ENCODE data around the gene PVALB.

Gene PVALB

DNA sequence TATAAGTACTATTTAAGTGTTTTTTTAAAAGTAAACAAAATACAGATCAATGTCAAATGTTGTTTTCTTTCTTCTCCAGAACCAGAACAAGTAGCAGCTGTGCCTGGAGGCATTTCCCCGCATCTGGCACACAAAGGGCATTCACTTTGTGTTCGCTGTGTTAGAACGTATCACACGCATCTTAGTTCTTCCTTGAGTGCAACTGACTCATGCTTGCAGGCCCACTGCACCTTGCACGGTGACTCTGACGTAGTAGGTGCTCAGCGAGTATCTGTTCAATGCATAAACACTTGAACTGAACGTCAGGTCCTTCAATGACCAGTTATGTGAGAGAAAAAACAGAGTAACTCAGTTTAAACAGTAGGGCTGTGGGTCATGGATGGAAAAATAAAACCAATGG is 44.4 kb downstream of the PVALB start:
- H3K27ac ChIP-seq: no peak overlapping the region
- TF ChIP-seq, protein P1, sequence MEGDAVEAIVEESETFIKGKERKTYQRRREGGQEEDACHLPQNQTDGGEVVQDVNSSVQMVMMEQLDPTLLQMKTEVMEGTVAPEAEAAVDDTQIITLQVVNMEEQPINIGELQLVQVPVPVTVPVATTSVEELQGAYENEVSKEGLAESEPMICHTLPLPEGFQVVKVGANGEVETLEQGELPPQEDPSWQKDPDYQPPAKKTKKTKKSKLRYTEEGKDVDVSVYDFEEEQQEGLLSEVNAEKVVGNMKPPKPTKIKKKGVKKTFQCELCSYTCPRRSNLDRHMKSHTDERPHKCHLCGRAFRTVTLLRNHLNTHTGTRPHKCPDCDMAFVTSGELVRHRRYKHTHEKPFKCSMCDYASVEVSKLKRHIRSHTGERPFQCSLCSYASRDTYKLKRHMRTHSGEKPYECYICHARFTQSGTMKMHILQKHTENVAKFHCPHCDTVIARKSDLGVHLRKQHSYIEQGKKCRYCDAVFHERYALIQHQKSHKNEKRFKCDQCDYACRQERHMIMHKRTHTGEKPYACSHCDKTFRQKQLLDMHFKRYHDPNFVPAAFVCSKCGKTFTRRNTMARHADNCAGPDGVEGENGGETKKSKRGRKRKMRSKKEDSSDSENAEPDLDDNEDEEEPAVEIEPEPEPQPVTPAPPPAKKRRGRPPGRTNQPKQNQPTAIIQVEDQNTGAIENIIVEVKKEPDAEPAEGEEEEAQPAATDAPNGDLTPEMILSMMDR (IDR thresholded peaks at IDR 0.05): no peak
- TF ChIP-seq ZFX (IDR thresholded peaks at IDR 0.05; ENCODE audit: borderline replicate concordance): no peak

DNA sequence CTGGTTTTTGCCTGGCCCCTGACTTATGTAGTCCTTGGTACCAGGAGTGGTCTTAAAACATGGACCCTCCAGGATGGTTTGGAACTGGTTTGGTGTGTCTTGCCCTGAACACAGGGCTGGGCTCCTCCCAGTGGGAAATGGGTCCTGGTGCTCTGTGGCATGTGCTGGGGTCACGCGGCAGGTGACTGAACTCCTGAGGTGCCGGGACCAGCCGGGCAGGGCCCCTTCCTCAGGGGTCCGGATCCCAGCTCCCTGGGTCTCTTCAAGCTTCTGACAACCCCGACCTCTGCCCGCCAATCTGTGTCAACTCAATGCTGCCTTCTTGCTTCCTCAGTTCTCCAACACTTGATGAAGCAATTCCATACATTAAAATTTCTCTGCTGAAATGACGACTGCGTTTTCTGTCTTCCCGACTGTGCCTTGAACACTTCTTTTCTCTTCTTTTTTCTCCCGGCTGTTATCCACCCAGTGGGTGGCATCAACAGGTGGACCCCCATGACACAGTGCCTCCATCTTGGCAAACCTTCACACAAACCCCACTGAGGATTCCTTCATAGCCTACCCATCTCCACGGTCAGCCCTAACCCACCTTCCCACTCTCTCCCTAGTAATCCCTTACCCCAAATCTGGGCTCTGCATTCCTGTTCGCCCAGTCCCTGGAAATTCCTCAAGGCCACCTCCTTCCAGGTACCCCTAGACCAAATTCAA is 45.3 kb downstream of the PVALB start:
- TF ChIP-seq, protein P1 (IDR thresholded peaks at IDR 0.05): no peak
- no peak for TF ChIP-seq ZFX (IDR thresholded peaks at IDR 0.05; ENCODE audit: borderline replicate concordance)

GRCh38 chr22:36770513-36771231 is 46.2 kb downstream of the PVALB start:
- TF ChIP-seq, protein P1 (IDR thresholded peaks at IDR 0.05): no peak
- no peak for TF ChIP-seq ZFX (IDR thresholded peaks at IDR 0.05; ENCODE audit: borderline replicate concordance)
- no peak overlapping the region for H3K27ac ChIP-seq

More for the DNA sequence above, 45.3 kb downstream of the PVALB start:
- no peak overlapping the region for H3K27ac ChIP-seq

- TF ChIP-seq ZFX (IDR thresholded peaks at IDR 0.05; ENCODE audit: borderline replicate concordance): no peak
- TF ChIP-seq, protein P1 (IDR thresholded peaks at IDR 0.05): no peak
Measured at GRCh38 chr22:36769541-36770512, 47.0 kb downstream of the PVALB start.

DNA sequence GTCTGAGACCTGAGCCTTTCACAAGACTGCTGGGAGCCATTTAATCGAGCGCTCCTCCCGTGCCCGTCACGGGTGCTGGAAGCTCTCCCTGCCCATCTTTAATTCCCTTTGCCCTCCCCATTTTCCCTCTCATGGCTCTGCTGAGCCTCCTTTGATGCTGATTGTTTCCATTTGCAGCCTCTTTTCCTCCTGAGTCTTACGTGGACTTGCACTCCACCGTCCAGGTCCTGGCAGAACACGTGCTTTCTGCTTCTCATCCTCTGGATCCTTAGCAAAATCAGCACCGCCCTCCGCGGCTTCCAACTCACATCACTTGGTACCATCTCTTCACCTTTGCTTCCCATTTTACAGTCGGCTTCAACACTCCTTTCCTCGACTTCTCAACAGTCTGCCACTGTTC is 48.2 kb downstream of the PVALB start:
- H3K27ac ChIP-seq: no peak overlapping the region
- no peak for TF ChIP-seq ZFX (IDR thresholded peaks at IDR 0.05; ENCODE audit: borderline replicate concordance)
- TF ChIP-seq, protein P1 (IDR thresholded peaks at IDR 0.05): no peak

More at GRCh38 chr22:36769541-36770512, 47.0 kb downstream of the PVALB start:
- no peak overlapping the region for H3K27ac ChIP-seq

DNA sequence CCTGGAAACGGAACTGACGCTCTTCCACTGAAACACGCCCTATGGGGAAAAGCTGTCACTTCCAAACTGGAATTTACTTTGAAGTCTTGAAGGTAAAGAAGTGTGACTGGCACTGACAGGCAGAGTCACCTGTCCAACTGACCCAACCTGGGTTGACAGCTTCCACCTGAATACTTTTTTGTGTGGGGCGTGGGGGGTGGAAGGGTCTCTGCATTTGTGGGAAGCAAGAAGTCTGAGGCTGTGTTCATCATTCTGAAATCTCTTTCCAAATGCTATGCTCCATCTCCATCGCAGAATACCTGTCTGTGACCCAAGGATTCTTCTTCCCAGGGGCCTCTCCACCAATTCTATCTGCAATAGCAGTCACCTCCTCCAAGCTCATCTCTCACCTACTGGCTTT is 48.7 kb downstream of the PVALB start:
- TF ChIP-seq ZFX (IDR thresholded peaks at IDR 0.05; ENCODE audit: borderline replicate concordance): no peak
- TF ChIP-seq, protein P1 (IDR thresholded peaks at IDR 0.05): no peak
- no peak overlapping the region for H3K27ac ChIP-seq

Data from 22Rv1 (cell line).